MCF 10A (cell line): ENCODE data around the gene ARHGAP42. TPM values are rescaled to one million over a fixed set of nuclear protein-coding genes. Genes with fewer than 3 reads are reported as not detected.

Experiments used
- BruUV-seq: library from RNA; stranded (reverse); fragments of 400-500 nt; replicated peaks from 2 replicates; lab custom pipeline; 2021; lab: Mats Ljungman, UMichigan
- CTCF ChIA-PET: fragments of 300-600 bp; sonication (Branson Sonifier 250); formaldehyde crosslinking; extraction: SDS; loops from one replicate; lab custom pipeline; 2021; ENCODE audit warnings: antibody characterized with exemption, inconsistent platforms; lab: Yijun Ruan, JAX
- POLR2A ChIA-PET: fragments of 300-600, 350-650 bp; sonication (Branson Sonifier 250); formaldehyde crosslinking; extraction: SDS; loops from one replicate; lab custom pipeline; 2020; ENCODE audit warnings: antibody characterized with exemption, inconsistent platforms; lab: Yijun Ruan, JAX
- DNase-seq: peaks from one replicate; pipeline ENCODE4 v3.0.0-alpha.2; 2018; ENCODE audit not compliant: unreplicated experiment
- H3K27ac Mint-ChIP-seq: one replicate; pipeline ENCODE4 v1.8.0; 2022; ENCODE audit warnings: mild to moderate bottlenecking, low read depth, mixed read lengths; ENCODE audit not compliant: unreplicated experiment
- H3K27me3 Mint-ChIP-seq: one replicate; pipeline ENCODE4 v1.8.0; 2022; ENCODE audit warnings: mixed read lengths; ENCODE audit not compliant: insufficient read depth, unreplicated experiment
- H3K36me3 Mint-ChIP-seq: one replicate; pipeline ENCODE4 v1.8.0; 2022; ENCODE audit warnings: mild to moderate bottlenecking, moderate library complexity, mixed read lengths; ENCODE audit not compliant: insufficient read depth, unreplicated experiment
- H3K4me1 Mint-ChIP-seq: one replicate; pipeline ENCODE4 v1.8.0; 2022; ENCODE audit warnings: mixed read lengths; ENCODE audit not compliant: insufficient read depth, unreplicated experiment
- H3K4me3 Mint-ChIP-seq: one replicate; pipeline ENCODE4 v1.8.0; 2022; ENCODE audit warnings: mild to moderate bottlenecking, moderate library complexity, mixed read lengths; ENCODE audit not compliant: unreplicated experiment
- H3K9me3 Mint-ChIP-seq: one replicate; pipeline ENCODE4 v1.8.0; 2022; ENCODE audit warnings: mixed read lengths; ENCODE audit not compliant: unreplicated experiment
- intact Hi-C: fragments of 100-400 bp; cut with micrococcal nuclease; formaldehyde crosslinking; loops from 2 replicates; pipeline ENCODE4 v1.14.1; 2022
- total RNA-seq: library from RNA; stranded (reverse); gene quantifications from 2 replicates; pipeline ENCODE4 v1.2.3, GENCODE V29; 2022
- TF ChIP-seq, protein P1 (sequence below): fragments of 200-600 bp; IDR thresholded peaks from one replicate; pipeline ENCODE4 v1.8.0; 2022; ENCODE audit warnings: antibody characterized with exemption, mild to moderate bottlenecking; ENCODE audit not compliant: unreplicated experiment

The ARHGAP42 gene
- total RNA-seq, 1 experiment from 2014 or later: 2.5 TPM

DNA sequence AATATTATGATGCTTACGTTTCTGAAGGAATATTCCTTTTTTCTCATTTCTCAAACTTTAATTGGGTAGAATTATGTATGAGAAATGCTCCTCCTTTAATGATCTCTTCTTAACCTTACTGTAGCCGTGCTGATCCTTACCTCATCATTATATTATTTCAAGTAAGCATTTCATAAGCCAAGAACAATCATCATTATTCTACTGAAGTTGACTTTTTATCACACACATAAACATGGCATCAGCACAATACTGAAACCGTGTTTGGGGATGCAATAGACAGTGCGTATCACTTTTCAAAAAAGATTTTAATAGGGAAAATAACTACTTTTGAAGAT is 162.8 kb downstream of the ARHGAP42 start:
- H3K4me1 Mint-ChIP-seq: no peaks in the 10 kb centered on the region
- TF ChIP-seq, protein P1, sequence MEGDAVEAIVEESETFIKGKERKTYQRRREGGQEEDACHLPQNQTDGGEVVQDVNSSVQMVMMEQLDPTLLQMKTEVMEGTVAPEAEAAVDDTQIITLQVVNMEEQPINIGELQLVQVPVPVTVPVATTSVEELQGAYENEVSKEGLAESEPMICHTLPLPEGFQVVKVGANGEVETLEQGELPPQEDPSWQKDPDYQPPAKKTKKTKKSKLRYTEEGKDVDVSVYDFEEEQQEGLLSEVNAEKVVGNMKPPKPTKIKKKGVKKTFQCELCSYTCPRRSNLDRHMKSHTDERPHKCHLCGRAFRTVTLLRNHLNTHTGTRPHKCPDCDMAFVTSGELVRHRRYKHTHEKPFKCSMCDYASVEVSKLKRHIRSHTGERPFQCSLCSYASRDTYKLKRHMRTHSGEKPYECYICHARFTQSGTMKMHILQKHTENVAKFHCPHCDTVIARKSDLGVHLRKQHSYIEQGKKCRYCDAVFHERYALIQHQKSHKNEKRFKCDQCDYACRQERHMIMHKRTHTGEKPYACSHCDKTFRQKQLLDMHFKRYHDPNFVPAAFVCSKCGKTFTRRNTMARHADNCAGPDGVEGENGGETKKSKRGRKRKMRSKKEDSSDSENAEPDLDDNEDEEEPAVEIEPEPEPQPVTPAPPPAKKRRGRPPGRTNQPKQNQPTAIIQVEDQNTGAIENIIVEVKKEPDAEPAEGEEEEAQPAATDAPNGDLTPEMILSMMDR: no peak
- intact Hi-C loops: no loop called here
- no peaks in the 10 kb centered on the region for H3K27me3 Mint-ChIP-seq
- BruUV-seq: no TSS peak
- no peaks in the 10 kb centered on the region for H3K36me3 Mint-ChIP-seq
- no peak overlapping the region for H3K27ac Mint-ChIP-seq
- H3K9me3 Mint-ChIP-seq: no peaks in the 10 kb centered on the region
- ChIA-PET CTCF (interaction anchor here (7.0 kb wide), 1 partner anchor 167 kb away, joined by 55 read pairs; no protein-coding TSS in a partner anchor), POLR2A (interaction anchor here (0.5 kb wide), 1 partner anchor 353 kb away, joined by 3 read pairs; no protein-coding TSS in a partner anchor)
- H3K4me3 Mint-ChIP-seq: no peak overlapping the region
- DNase-seq: no peak

DNA sequence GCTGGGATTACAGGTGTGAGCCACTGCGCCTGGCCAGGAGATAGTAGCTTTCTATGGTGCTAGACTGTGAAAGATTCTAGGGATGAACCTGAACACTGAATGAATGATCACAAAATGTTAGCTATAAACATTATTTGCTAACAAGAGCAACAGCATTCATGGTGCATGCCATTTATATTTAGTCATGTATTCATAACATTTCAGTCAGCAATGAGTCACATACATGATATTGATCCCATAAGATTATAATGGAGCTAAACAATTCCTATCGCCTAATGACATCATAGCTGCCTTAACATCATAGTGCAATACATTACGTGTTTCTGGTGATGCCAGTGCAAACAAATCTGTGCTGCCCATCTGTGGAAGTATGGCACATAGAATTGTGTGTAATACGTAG is 164.1 kb downstream of the ARHGAP42 start:
- no peaks in the 10 kb centered on the region for H3K4me1 Mint-ChIP-seq
- DNase-seq: no peak
- intact Hi-C loops: no loop called here
- no peak overlapping the region for H3K27ac Mint-ChIP-seq
- no peaks in the 10 kb centered on the region for H3K36me3 Mint-ChIP-seq
- no peak overlapping the region for H3K4me3 Mint-ChIP-seq
- ChIA-PET CTCF (interaction anchor here (0.6 to 7.0 kb wide), 7 partner anchors 156 to 787 kb away, joined by 3 to 55 read pairs (median 4); no protein-coding TSS in a partner anchor), POLR2A (interaction anchor here (0.8 kb wide), 1 partner anchor 162 kb away, joined by 3 read pairs; no protein-coding TSS in a partner anchor)
- TF ChIP-seq, protein P1: no peak
- BruUV-seq: no TSS peak
- H3K9me3 Mint-ChIP-seq: no peaks in the 10 kb centered on the region
- no peaks in the 10 kb centered on the region for H3K27me3 Mint-ChIP-seq

DNA sequence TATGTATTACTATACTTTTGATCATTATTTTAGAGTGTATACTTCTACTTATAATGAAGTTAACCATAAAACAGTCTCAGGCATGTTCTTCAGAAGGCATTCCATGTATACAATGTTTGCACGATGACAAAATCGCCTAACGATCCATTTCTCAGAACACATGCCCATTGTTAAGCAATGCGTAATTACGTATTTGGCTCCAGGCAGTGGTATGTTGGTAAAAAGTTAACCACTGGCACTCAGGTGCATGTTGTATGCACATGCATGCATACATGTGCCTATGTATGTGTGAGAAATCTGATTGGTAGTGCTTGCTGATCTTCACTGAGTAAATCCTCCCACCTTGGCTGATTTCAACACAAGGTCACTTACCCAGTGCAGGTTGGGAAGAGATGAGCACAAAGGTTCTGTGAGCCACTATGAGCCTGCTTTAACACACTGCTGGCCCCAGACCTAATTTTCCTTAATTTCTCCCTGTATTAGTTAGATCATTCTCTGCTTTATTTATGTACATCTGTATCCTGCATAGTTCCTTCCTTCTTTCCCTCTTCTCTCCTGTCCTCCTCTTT is 164.6 kb downstream of the ARHGAP42 start:
- intact Hi-C loops: no loop called here
- no peak overlapping the region for H3K27ac Mint-ChIP-seq
- no peaks in the 10 kb centered on the region for H3K9me3 Mint-ChIP-seq
- H3K4me1 Mint-ChIP-seq: no peaks in the 10 kb centered on the region
- no peaks in the 10 kb centered on the region for H3K36me3 Mint-ChIP-seq
- no TSS peak for BruUV-seq
- TF ChIP-seq, protein P1: no peak
- H3K4me3 Mint-ChIP-seq: no peak overlapping the region
- CTCF ChIA-PET: interaction anchor here (1.0 to 7.0 kb wide), 5 partner anchors 157 to 274 kb away, joined by 3 to 55 read pairs (median 4); no protein-coding TSS in a partner anchor
- POLR2A ChIA-PET: no interaction called here
- no peaks in the 10 kb centered on the region for H3K27me3 Mint-ChIP-seq
- peak; percentile 13 for DNase-seq

DNA sequence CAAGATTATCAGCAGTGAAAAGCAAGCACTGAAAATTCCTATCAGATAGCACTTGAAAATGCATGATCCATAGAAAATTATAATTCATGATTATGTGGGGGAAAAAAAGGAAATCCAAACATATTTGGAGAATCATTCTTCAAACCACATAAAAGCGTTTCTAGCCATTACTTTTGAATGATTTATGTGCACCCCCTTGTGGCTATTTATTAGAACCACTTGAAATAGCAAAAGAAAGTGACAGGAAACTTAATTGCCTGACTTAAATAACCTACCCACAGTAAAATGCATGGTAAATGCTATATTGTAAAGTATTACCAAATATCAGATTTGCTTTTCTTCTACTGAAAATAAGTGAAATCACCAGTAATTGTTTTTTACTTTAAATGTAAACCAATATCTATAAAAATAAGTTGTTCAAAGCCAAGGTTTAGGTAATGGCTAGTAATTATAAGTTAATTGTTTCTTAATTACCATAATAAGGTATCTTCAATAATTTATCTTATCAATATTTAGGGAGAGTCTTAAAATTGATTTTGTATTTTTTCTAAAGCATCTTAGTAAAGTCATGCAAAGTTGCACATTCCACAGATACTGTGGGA is 168.5 kb downstream of the ARHGAP42 start:
- BruUV-seq: no TSS peak
- Mint-ChIP-seq H3K9me3 (no peaks in the 10 kb centered on the region), H3K4me3 (no peak overlapping the region), H3K4me1 (no peaks in the 10 kb centered on the region), H3K36me3 (no peaks in the 10 kb centered on the region), H3K27ac (no peak overlapping the region), H3K27me3 (no peaks in the 10 kb centered on the region)
- POLR2A ChIA-PET: interaction anchor here (0.6 kb wide), 1 partner anchor 174 kb away, joined by 3 read pairs; no protein-coding TSS in a partner anchor
- peak; percentile 64 for DNase-seq
- TF ChIP-seq, protein P1: peak; percentile 57
- intact Hi-C loops: loop anchor here (1.0 to 2.0 kb wide), 3 partner anchors 75 to 279 kb away; no protein-coding TSS in a partner anchor
- CTCF ChIA-PET: interaction anchor here (0.7 to 2.8 kb wide), 9 partner anchors 10 to 561 kb away, joined by 3 to 61 read pairs (median 6); no protein-coding TSS in a partner anchor
